Stomach (tissue), 4 donors: ENCODE data around the gene AP3B1.

Experiments used
- EP300 ChIP-seq: sonication (generic); formaldehyde crosslinking; IDR thresholded peaks from one replicate; pipeline ENCODE4 v1.6.1; 2017; ENCODE audit warnings: antibody characterized with exemption
- TF ChIP-seq, protein P1 (sequence below), 7 experiments: fragments of 450-650 bp in 4 of 7; fragments of 200-600 bp in 3 of 7; sonication (generic) in 3 of 7; IDR thresholded peaks; one replicate each; pipeline ENCODE4 v1.5.1; 2016 to 2019; ENCODE audit warnings: antibody characterized with exemption in 7 of 7, control low read depth in 2 of 7, mild to moderate bottlenecking in 1 of 7

DNA sequence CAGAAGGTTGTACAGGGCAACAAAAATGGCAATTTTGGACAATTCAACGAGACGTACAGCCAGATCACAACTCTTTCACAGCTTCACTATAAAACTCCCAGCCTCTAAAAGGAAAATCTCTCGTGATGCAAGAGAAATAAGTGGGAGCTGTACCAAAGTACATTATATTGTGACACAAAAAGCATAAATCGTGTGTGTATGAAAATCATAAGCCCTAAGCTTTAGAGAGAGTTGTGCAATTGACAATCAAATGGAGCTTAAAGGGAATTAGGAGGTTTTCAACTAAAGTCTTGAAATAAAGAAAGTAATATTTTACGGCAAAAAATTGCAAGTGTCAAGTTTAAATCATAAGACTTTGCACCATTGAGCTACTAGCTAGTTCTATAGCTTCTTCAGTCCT is 323.6 kb downstream of the AP3B1 start:
- TF ChIP-seq, protein P1, sequence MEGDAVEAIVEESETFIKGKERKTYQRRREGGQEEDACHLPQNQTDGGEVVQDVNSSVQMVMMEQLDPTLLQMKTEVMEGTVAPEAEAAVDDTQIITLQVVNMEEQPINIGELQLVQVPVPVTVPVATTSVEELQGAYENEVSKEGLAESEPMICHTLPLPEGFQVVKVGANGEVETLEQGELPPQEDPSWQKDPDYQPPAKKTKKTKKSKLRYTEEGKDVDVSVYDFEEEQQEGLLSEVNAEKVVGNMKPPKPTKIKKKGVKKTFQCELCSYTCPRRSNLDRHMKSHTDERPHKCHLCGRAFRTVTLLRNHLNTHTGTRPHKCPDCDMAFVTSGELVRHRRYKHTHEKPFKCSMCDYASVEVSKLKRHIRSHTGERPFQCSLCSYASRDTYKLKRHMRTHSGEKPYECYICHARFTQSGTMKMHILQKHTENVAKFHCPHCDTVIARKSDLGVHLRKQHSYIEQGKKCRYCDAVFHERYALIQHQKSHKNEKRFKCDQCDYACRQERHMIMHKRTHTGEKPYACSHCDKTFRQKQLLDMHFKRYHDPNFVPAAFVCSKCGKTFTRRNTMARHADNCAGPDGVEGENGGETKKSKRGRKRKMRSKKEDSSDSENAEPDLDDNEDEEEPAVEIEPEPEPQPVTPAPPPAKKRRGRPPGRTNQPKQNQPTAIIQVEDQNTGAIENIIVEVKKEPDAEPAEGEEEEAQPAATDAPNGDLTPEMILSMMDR (IDR thresholded peaks at IDR 0.05), result no peak
- TF ChIP-seq EP300, result no peak
